ENCODE measurements around the gene ITSN2.

ITSN2 gene

DNA sequence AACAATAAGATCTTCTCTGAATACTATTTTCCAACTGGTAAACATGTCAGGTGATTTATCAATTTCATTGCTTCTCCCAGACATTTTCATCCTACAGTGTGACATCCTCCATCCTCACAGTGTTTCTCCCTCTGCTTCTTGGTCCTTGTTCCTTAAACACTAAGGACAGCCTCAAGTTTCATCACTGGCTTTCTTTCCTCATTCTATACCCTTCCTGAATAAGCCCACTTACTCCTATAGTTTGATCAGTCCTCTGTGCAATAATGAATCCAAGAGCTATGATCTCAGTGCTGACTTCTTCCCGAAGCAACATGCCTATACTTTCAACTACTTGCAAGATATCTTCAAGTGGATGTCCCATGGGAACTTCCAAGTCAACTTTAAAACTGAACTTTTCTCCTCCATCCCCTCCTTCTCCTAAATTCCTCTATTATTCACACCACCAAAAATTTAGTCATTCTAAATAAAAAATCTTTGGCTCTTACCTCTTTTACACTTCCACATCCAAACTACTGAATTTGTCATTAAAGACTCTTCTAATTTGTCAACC is 97.8 kb downstream of the ITSN2 start:
- DNase-seq = no peak

DNA sequence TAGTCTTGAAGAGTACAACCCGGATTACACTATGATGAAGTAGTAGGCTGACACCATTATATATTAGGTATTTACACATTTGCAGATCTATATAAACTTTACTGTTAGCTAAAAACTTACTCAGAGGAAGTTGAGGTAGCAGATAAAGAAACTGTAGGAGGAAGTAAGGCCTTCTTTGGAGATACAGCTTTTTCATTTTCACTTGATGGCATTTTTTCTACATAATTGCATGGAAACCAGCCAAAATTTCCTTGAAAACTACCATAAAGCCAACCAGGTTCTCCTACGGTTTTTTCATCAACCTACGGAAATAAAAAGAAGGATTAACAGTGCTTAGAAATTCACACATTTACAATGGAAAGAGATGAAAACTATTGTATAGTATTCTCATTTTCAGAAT is 98.9 kb downstream of the ITSN2 start:
- no peak for DNase-seq

DNA sequence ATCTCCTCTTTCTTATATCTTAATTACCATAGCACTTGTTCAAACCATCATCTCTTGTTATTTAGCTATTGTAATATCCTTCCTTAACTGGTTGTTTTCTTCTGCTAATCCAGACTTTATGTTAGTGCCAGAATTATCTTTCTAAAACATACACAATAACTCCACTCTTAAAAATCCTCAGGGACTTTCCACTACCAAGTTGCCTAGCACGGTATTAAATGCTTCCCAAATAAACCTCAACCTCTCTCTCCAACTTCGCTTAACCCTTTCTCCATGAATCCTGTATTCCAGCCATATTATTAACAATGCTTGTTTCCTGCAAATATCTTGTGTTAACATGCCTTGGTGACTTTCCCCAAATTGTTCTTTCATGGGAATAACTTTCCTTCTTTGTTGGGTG is 101.0 kb downstream of the ITSN2 start:
- no peak for DNase-seq

DNA sequence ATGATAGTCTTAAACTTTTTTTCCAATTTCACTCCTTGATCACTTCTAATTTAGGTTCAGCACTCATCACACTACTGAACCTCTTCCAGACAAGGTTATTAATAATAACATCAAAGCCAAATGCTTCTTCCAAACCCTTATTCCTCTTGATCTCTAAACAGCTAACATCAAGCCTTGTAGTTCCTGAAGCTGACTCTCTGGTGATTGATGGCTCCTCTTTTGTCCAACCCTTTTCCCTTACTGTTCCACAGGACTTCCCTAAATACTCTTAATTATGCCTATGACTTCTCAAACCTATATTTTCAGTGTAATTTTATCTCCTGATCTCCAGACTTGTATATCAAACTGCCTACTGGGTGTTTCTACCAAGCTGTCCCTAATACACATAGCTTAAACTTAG is 101.6 kb downstream of the ITSN2 start:
- no peak for DNase-seq

DNA sequence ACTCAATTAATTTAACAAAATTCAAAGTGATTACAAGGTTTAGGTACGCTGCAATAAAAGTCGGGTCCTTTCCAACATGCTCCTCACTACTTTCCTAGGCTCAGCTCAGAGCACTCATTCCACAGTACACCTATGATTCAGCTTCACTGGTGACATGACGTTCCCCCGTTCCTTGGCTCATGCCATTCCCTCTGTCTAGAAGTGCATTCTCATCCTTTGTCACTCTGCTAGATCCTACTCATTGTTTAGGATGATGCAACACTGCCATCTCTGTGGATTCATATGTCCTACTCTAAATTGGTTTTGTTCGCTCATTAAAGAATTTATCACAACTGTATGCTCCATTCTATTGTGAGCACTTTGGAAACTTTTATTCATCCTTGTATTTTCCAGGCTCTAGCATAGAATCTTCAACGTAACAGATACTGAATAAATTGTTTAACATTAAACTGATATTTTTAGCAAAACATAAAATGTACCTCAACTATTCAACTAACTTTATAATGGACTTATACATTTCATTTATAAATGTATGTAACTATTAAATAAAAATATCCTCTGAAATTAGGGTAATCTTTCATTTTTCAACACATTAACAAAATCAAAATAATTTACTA is 106.9 kb downstream of the ITSN2 start:
- no peak for DNase-seq

DNA sequence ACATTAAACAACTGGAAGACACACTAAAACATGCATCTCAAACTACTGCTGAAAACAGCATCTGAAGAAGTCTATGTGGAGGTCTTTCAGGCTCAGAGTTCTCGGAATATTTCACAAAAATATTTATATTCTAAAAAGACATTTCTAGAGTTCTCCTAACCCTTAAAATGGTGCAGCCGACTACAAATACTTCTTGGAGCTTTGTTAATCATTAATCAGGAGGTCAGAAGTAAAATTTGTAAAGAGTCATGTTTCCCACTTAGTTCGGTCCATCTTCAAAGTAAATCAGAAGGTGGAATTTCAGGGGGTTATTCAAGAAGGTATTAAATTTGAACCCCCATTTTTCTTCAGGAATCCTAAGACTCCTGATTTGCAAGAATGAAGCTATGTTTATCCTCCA is 112.7 kb downstream of the ITSN2 start:
- DNase-seq = no peak

DNA sequence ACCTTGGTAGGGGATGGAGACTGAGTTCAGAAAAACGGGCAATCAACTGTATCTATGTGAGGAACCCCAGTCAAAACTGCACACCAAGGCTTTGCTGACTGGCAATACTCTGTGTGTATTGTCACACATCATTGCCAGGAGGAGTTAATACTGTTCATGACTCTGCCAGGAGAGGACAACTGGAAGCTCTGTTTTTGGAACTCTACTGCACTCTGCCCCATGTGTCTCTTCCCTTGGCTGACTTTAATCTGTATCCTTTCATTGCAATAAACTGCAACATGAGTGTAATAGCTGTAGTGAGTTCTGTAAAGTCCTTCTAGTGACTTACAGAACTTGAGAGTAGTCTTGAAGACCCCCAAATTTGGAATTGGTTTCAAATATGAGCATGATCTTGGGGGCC is 113.2 kb downstream of the ITSN2 start:
- DNase-seq = no peak

DNA sequence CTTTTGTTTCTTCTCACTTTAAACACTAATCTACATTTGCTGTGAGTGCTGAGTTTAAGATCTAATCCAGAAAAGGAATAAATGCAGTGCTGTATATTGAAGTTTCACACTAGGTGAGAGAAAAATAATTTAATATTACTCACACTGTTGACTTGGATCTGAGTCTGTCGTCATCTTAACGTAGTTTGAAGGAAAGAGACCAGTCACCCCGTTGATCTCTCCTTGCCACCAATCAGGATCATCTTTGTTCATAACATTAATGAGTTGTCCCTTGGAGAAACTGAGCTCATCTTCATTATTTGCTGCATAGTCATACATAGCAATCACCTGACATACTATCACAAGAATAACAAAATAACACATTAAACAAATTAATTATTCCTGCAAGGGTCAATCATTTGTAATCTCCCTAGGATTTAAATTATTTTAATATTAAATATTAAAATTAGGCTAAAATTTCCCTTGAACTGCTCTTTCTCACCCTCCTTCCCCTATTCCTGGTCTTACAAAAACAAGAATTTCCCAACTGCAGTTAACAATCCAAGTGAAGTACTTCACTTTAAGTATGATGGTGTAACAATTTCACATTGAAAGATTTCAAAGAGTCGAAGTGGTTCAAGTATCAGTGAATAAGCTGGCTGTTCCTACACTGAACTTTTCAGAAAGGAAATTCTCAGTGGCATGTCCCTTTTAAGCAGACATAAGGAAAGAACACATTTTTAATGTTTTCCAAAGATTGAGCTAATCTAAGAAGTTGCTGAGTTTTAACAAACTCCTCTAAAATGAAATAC is 114.2 kb downstream of the ITSN2 start:
- no peak for DNase-seq

DNA sequence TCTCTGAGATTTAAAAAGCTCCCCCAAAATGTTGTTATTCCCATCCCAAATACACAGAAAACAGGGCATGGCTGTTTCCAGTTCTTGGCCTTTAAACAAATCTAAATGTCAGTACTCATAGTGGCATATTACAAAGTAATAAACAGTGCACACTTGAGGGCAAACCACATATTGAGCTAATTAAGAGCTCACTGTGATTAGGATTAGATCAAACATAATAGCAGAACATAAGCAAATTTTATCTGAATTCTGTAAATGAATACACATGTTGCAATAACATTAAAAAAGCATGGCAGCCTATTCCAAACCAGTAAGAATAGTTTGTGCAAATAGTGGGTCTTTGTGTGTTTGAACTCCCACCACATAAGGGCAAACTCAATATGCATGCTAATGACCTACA is 118.8 kb downstream of the ITSN2 start:
- no peak for DNase-seq

DNA sequence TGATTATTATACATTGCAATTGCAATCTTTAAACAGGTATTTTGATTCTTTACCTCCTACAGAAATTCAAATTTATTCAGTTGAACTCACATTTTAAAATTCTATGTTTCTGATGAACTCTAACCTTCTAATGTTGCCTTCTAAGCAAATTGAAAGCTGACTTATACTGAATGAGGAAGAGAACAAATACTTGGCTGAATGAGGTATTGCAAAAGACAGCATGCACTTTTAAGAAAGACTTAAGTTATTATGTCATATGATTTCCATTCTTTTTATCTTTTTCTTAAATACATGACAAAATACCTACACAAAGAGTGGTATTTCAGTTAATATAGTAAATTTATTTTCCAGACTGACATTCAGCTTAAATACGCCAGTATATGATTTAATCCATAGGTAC is 120.8 kb downstream of the ITSN2 start:
- no peak for DNase-seq

DNA sequence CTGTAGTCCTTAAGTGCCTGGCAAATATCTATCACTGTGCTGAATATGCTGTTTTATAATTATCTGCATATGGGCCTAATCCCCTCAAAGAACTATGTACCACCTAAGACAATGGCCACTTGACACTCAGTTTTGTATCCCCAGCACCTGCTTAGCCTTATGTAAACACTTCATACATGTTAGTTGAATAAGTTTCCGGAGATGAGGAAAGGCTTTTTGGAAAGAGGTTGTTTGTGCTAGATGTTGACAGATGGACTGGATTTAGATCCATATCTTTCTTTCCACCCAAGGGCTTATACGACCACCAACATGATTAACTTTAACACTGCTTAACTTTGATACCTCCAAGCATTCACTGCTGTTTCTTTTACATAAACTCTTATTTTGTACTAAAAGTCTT is 122.2 kb downstream of the ITSN2 start:
- DNase-seq = no peak

DNA sequence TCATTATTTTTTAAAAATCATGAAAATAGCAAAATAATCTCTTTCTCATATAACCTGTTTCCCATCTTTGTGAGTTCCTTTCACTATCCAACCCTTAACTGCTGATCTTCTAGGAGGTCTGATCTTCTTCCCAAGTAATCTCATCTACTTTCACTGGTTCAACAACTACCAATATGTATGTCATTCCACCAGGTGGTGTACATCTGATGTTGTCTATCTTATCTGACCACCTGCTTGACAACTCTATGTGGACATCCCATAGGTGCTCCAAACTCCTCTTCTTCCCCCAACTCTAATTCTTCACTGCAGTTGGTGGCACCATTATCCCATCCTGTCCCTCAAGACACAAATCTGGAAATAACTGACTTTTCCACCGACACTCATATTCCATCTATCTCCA is 123.0 kb downstream of the ITSN2 start:
- no peak for DNase-seq

DNA sequence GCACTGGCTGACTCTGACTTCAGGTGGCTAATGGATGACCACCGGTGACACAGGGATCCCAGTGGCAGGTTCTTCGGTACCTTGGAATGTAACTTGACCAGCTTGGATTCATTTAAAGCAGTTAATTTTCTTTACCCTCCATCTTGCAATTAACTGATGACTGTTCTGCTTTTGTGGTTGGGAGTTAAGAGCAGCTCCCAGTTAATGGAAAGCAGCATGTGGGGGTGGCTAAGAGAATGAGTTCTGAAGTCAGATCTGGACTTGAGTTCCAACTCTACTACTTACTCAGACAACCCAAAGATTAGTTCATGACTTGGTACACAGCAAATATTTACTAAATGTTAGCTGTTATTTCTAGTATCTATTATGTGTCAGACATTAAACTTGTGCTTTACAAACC is 127.0 kb downstream of the ITSN2 start:
- no peak for DNase-seq

DNA sequence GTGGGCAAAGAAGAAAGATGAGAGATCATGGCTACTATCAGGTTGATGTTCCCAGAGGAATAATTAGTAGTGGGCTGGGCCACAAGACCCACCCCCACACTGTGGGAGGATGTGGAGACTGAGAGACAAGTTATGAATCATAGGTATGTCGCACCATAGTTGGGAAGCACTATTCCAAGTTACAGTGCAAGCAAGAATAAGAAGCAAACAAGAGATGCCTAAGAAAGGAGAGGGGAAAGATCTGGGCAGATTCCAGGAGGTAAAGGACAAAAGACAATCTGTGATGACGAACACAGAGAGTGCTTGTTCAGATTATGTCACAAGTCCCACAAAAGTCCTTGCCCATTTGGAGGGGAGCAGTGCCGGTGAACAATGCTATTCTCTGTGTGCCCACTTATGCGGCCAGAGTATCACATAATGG is 128.9 kb downstream of the ITSN2 start:
- DNase-seq = no peak

DNA sequence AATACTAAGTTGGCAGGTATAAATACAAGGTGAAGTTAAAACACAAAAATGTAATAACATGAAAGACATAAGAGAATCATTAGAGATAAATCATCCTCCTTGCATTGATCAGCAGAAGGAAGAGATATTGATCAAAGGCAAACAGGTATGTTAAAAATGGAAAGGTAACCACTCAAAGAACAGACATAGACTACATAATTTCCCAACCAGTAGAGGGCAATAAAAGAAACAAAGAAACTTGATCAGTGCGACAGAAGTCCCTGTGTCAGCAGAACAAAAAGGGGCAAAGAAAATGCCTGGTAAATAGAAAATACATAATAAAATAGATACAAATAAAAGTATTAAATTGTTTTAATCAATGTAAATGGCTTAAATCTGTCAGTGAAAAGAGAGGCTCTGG is 131.9 kb downstream of the ITSN2 start:
- no peak for DNase-seq

DNA sequence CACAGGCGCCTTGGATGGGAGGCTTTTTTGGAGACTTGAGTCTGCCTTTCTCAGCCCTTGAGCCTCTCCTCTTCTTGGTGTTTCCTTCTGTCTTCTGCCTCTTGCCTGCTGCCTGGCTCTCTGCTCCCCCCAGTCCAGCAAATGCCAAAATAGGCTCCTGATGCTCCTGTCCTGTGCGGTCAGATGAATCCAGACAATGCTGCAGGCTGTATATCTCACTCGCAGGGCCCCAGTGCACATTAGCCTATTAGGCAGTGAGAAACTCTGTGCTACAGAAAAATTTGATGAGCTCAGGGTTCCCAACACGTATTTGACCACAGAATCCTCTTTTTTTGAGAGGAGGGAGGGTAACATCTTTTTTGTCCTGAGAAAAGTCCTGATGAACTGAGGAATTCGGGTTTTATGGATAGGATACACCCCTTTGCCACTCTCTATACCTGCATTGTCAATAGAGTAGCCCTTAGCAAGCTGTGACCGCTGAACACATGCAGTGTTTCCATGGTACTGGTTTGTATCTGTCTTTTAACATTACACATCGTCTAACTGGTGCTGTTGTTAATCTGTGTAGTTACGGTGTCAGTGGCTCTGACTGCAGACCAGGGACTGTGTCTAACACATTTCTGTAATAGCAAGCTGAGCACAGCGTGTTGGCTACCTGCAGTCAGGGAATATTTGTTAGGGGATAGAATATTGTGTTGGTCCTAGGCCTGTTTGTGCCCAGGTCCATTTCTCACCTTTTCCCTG is 134.7 kb downstream of the ITSN2 start:
- DNase-seq = no peak

DNA sequence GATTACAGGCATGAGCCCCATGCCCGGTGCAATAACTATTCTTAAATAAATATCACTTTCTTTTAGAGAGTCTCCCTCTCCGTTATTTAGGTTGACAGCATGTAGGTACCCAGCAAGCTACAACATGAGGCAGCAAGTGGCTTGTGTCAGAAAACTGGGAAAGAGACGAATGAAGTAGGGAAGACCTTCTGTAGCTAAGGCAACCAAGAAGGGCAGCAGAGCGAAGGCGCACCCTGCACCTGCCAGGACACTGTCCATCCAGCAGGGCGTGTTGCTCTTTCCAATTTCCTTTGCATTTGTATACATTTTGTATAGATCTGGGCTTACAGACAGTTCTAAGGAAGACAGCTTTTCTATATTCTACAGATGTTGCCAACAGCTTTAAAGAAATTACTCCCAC is 137.4 kb downstream of the ITSN2 start:
- no peak for DNase-seq

DNA sequence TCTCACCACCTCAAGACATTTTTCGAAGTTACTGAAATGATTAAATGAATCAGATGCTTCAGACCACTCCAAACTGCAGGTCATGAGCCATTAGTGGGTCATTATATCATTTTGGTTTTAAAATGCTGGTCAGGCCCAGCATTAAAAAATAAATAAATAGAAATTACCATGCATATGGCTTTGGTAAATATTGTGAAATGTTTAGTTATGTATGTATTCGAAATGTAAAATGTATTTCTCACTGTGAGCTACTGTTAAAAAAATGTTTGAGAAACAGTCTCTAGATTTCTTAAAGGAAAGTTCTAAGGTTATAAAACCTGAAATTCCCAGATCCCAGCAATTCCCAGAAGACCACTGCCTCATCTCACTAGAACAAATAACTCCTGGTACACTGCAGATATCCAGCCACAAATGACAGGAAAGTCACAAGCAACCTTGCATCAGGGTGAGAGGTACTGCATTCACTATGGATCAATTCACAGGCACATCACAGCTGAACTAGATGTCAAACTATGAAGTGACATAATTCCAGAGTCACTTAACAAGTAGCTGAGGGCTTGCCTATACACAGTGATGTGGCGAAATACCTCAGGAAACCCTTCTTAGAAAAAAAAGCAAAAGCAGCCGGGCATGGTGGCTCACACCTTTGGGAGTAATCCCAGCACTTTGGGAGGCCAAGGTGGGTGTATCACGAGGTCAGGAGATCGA is 138.8 kb downstream of the ITSN2 start:
- no peak for DNase-seq

DNA sequence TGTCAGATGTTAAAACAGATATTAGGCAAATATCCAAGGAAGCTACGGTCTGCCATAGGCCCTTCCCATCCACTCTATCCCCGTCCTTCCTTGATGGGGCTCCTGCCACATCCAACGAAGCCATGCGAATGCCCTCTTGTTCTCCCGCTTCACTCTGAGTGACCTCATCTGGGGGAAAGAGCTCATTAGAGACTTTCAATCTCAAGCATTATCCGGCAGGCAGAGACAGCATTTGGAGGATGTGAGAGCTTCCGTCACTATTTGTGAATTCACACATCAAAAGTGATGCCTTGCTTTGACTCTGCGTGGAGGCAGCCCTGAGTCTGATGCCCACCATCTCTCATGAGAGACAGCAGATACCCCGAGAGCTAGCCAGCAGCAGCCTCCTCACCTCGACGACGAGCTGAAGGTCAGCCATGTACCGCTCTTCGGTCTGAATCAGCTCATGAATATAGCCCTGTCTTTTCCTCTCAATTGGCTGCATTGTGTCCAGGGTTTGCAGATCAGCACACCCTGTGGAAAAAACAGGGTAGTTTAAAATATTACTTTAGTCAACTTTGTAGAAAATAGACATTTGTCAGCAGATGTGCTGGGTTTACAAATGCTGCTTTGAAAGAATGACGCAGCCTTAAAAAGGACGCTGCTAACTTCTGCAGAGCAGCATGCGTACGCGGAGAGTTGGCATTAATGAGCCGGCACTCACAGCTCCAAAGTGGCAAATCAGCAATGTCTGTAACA is 139.6 kb downstream of the ITSN2 start:
- no peak for DNase-seq

DNA sequence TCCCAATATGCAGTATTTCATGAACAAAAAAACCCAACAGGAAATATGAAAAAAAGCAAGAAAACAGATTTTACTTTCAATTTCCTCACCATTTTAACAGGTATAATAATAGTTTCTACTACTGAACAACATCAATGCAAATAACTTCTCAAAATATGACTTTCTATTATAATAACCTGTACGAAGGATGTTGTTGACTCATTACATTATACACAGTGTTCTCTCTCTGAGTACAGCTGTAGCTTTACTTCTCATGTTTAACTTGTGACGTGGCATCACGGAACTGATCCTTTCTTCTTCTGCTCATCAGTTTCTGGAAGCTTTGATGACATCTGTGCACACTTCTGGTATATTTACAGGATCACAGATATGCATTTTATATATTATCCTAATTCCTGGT is 145.5 kb downstream of the ITSN2 start:
- DNase-seq = no peak

DNA sequence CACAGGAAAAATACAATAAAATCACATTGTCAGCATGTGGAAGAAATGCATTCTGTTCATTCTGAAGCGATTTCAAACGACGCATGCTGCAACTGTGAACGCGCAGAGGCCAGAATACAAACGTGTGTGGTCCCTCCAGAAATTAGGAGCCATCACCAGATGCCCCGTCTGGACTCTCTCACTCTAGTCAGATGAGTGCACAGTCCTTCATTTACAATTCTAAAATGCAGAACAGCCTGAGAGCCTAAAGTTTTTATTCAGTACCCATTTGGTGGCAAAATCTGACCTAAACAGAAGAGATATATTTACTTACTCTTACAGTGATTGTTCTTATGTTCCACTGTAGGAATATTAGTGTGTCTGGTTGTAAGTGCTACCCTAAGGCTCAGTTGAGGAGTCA is 148.9 kb downstream of the ITSN2 start:
- no peak for DNase-seq

DNA sequence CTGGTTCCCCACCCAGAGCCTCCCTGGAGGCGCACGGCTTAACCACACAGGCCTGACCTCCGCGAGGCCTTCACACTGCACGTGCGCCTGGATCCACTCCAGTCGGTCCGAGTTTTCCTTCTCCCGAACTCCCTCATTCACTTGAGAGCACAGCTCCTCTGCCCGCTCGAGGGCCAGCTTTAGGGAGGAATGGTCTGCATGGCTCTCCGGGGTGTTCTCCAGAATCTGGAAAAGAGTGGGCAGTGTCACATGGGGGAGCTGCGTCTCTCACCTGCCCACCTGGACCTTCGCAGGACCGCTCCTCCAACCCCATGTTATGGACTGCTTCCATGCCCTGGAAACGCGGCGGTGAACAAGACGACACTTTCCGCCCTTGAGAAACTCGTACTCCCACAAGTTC is 149.6 kb downstream of the ITSN2 start:
- no peak for DNase-seq

DNA sequence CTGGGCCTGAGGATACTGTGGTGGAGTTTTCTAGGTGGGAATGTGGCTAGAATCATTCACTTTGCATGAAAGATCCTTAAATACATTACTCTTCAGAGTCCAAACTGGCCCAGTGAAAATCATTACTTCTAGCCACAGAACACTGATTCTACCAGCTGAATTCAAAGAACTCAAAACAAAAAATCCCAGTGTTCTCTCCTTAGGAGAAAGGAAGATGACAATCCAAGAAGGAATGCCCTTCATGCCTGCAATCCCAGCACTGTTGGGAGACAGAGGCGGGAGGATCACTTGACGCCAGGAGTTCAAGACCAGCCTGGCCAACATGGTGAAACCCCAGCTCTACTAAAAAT is 150.3 kb downstream of the ITSN2 start:
- no peak for DNase-seq
